ENCODE measurements around the gene ZNF263. TPM values are rescaled to one million over a fixed set of nuclear protein-coding genes. Genes with fewer than 3 reads are reported as not detected.

ZNF263 gene
- total RNA-seq, 1 donor from 2014 or later = 27.0 TPM

- Mint-ChIP-seq H3K4me1 (peaks cover 18% of the 10 kb centered on the region), H3K9me3 (peaks cover 9% of the 10 kb centered on the region), H3K36me3 (ENCODE audit: low read depth) (peaks cover 26% of the 10 kb centered on the region), H3K27ac (no peak overlapping the region), H3K4me3 (peak overlapping the region; percentile 35), H3K27me3 (peaks cover 6% of the 10 kb centered on the region)
- no peak for DNase-seq
- intact Hi-C loops (cut with micrococcal nuclease) = loop anchor here (5.0 to 10.0 kb wide), 2 partner anchors 129 to 257 kb away; partner anchors contain the start of genes HCFC1R1, THOC6 and TNFRSF12A
Observed at GRCh38 chr16:3281222-3281820, 2.0 kb upstream of the ZNF263 start.

GRCh38 chr16:3282103-3282729 is 1.1 kb upstream of the ZNF263 start:
- no peak for DNase-seq
- H3K4me1 Mint-ChIP-seq = peaks cover 18% of the 10 kb centered on the region
- H3K27ac Mint-ChIP-seq = peak overlapping the region; percentile 98
- peak overlapping the region; percentile 88 for H3K4me3 Mint-ChIP-seq
- peaks cover 9% of the 10 kb centered on the region for H3K9me3 Mint-ChIP-seq
- peaks cover 35% of the 10 kb centered on the region for H3K36me3 Mint-ChIP-seq (ENCODE audit: low read depth)
- intact Hi-C loops (cut with micrococcal nuclease) = loop anchor here (2.0 to 10.0 kb wide), 4 partner anchors 130 to 257 kb away; partner anchors contain the start of genes CLUAP1, HCFC1R1, THOC6 and TNFRSF12A
- peaks cover 6% of the 10 kb centered on the region for H3K27me3 Mint-ChIP-seq

- intact Hi-C loops (cut with micrococcal nuclease) = loop anchor here (1.0 to 10.0 kb wide), 7 partner anchors 19 to 259 kb away; partner anchors contain the start of genes CLUAP1, HCFC1R1, THOC6 and TIGD7
- no peak for DNase-seq
- H3K9me3 Mint-ChIP-seq = peaks cover 9% of the 10 kb centered on the region
- H3K4me3 Mint-ChIP-seq = peak overlapping the region; percentile 88
- peaks cover 51% of the 10 kb centered on the region for H3K36me3 Mint-ChIP-seq (ENCODE audit: low read depth)
- H3K27ac Mint-ChIP-seq = peak overlapping the region; percentile 98
- peaks cover 2% of the 10 kb centered on the region for H3K27me3 Mint-ChIP-seq
- H3K4me1 Mint-ChIP-seq = peaks cover 18% of the 10 kb centered on the region
Observed at GRCh38 chr16:3283543-3284447, 504 bp downstream of the ZNF263 start.

GRCh38 chr16:3285131-3285530 is 1.8 kb downstream of the ZNF263 start:
- intact Hi-C loops (cut with micrococcal nuclease) = loop anchor here (10.0 kb wide), 1 partner anchor 260 kb away; the partner anchor contains the start of genes HCFC1R1, THOC6 and TNFRSF12A
- Mint-ChIP-seq H3K27ac (no peak overlapping the region), H3K4me1 (peaks cover 18% of the 10 kb centered on the region), H3K4me3 (peak overlapping the region; percentile 88), H3K27me3 (peaks cover 2% of the 10 kb centered on the region), H3K9me3 (peaks cover 10% of the 10 kb centered on the region), H3K36me3 (ENCODE audit: low read depth) (peaks cover 65% of the 10 kb centered on the region)
- DNase-seq = no peak

GRCh38 chr16:3289998-3290673 is 6.8 kb downstream of the ZNF263 start:
- Mint-ChIP-seq H3K4me3 (no peak overlapping the region), H3K4me1 (peaks cover 5% of the 10 kb centered on the region), H3K36me3 (ENCODE audit: low read depth) (peaks cover 93% of the 10 kb centered on the region), H3K9me3 (peaks cover 34% of the 10 kb centered on the region), H3K27me3 (no peaks in the 10 kb centered on the region), H3K27ac (no peak overlapping the region)
- no peak for DNase-seq
- intact Hi-C loops (cut with micrococcal nuclease) = loop anchor here (10.0 kb wide), 1 partner anchor 265 kb away; the partner anchor contains the start of genes HCFC1R1, THOC6 and TNFRSF12A

- intact Hi-C loops (cut with micrococcal nuclease) = no loop called here
- Mint-ChIP-seq H3K9me3 (peaks cover 45% of the 10 kb centered on the region), H3K36me3 (ENCODE audit: low read depth) (peaks cover 84% of the 10 kb centered on the region), H3K4me3 (no peak overlapping the region), H3K27ac (no peak overlapping the region), H3K27me3 (no peaks in the 10 kb centered on the region), H3K4me1 (no peaks in the 10 kb centered on the region)
- DNase-seq = no peak
Observed at GRCh38 chr16:3292604-3293003, 9.3 kb downstream of the ZNF263 start.

- no peaks in the 10 kb centered on the region for H3K27me3 Mint-ChIP-seq
- intact Hi-C loops (cut with micrococcal nuclease) = no loop called here
- no peak overlapping the region for H3K4me3 Mint-ChIP-seq
- peaks cover 76% of the 10 kb centered on the region for H3K36me3 Mint-ChIP-seq (ENCODE audit: low read depth)
- no peaks in the 10 kb centered on the region for H3K4me1 Mint-ChIP-seq
- no peak for DNase-seq
- peaks cover 53% of the 10 kb centered on the region for H3K9me3 Mint-ChIP-seq
- no peak overlapping the region for H3K27ac Mint-ChIP-seq
Observed at GRCh38 chr16:3295209-3295608, 11.9 kb downstream of the ZNF263 start.

- DNase-seq = no peak
- peaks cover 76% of the 10 kb centered on the region for H3K36me3 Mint-ChIP-seq (ENCODE audit: low read depth)
- no peak overlapping the region for H3K4me3 Mint-ChIP-seq
- H3K27me3 Mint-ChIP-seq = no peaks in the 10 kb centered on the region
- H3K4me1 Mint-ChIP-seq = no peaks in the 10 kb centered on the region
- H3K9me3 Mint-ChIP-seq = peaks cover 50% of the 10 kb centered on the region
- intact Hi-C loops (cut with micrococcal nuclease) = no loop called here
- no peak overlapping the region for H3K27ac Mint-ChIP-seq
Observed at GRCh38 chr16:3295783-3296182, 12.5 kb downstream of the ZNF263 start.

- intact Hi-C loops (cut with micrococcal nuclease) = loop anchor here (10.0 kb wide), 1 partner anchor 110 kb away; no protein-coding TSS in a partner anchor
- no peaks in the 10 kb centered on the region for H3K27me3 Mint-ChIP-seq
Observed at GRCh38 chr16:3304370-3304769, 21.1 kb downstream of the ZNF263 start.

GRCh38 chr16:3305109-3306068 is 22.1 kb downstream of the ZNF263 start, which contains the start of the genes TIGD7 and ZNF75A:
TSS of gene TIGD7 (minus strand) at chr16:3305430. CDS start at chr16:3300614, 4,816 bp downstream.
TSS of gene ZNF75A (plus strand) at chr16:3305497. CDS start at chr16:3308429, 2,932 bp downstream.
- peaks cover 7% of the 10 kb centered on the region for H3K4me1 Mint-ChIP-seq
- peaks cover 72% of the 10 kb centered on the region for H3K36me3 Mint-ChIP-seq (ENCODE audit: low read depth)
- peak; percentile 94 for DNase-seq
- peak within 1 kb of the TSS; percentile 80 for H3K4me3 Mint-ChIP-seq
- intact Hi-C loops (cut with micrococcal nuclease) = loop anchor here (1.0 to 10.0 kb wide), 4 partner anchors 22 to 153 kb away; partner anchors contain the start of gene ZNF263
- peak within 1 kb of the TSS; percentile 79 for H3K27ac Mint-ChIP-seq
- H3K27me3 Mint-ChIP-seq = no peaks in the 10 kb centered on the region
- H3K9me3 Mint-ChIP-seq = peaks cover 15% of the 10 kb centered on the region

More at GRCh38 chr16:3304370-3304769, 21.1 kb downstream of the ZNF263 start:
- Mint-ChIP-seq H3K4me3 (peak overlapping the region; percentile 80), H3K9me3 (peaks cover 21% of the 10 kb centered on the region), H3K27ac (peak overlapping the region; percentile 79), H3K4me1 (peaks cover 7% of the 10 kb centered on the region), H3K36me3 (ENCODE audit: low read depth) (peaks cover 72% of the 10 kb centered on the region)
- DNase-seq = no peak

- intact Hi-C loops (cut with micrococcal nuclease) = loop anchor here (5.0 to 10.0 kb wide), 2 partner anchors 111 to 154 kb away; no protein-coding TSS in a partner anchor
- Mint-ChIP-seq H3K36me3 (ENCODE audit: low read depth) (peaks cover 72% of the 10 kb centered on the region), H3K4me3 (peak overlapping the region; percentile 80), H3K9me3 (peaks cover 11% of the 10 kb centered on the region), H3K4me1 (peaks cover 7% of the 10 kb centered on the region), H3K27me3 (no peaks in the 10 kb centered on the region), H3K27ac (peak overlapping the region; percentile 79)
- no peak for DNase-seq
Observed at GRCh38 chr16:3306078-3306477, 22.8 kb downstream of the ZNF263 start.

GRCh38 chr16:3311496-3311895 is 28.2 kb downstream of the ZNF263 start:
- intact Hi-C loops (cut with micrococcal nuclease) = no loop called here
- H3K4me1 Mint-ChIP-seq = no peaks in the 10 kb centered on the region
- no peak overlapping the region for H3K4me3 Mint-ChIP-seq
- no peaks in the 10 kb centered on the region for H3K27me3 Mint-ChIP-seq
- DNase-seq = no peak
- peaks cover 26% of the 10 kb centered on the region for H3K9me3 Mint-ChIP-seq
- peaks cover 93% of the 10 kb centered on the region for H3K36me3 Mint-ChIP-seq (ENCODE audit: low read depth)
- no peak overlapping the region for H3K27ac Mint-ChIP-seq

Measured in activated CD4-positive, alpha-beta T cell treated with anti-CD3 and anti-CD28 coated beads, Interleukin-2, amount 10 ng/mL, durations not matched to agents 24 days and 14 days (primary cell).